ENCODE data around the gene SEMA3D. TPM values are rescaled to one million over a fixed set of nuclear protein-coding genes. Genes with fewer than 3 reads are reported as not detected.

SEMA3D gene
- polyA plus RNA-seq, 4 donors = 34.4 to 68.9 (median 51.3) TPM

DNA sequence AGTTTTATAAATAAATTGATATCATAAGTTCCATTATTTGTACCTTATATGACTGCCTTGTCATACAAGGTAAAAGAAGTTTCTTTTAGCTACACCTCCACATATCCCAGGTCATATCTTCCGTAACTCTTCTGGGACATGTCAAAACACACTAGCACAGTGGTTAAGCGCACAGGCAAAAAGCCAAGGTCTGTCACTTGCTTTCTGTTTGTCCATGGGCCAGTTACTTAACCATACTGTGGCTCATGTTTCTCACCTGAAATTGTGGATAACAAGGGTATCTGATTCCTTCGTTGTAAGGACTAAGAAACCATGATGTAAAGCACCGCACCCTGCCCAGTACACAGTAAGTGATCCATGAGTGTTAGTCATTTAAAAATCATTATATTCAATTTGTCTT is 56.2 kb downstream of the SEMA3D start:
- no peak for DNase-seq (ENCODE audit: low read depth in 4 of 4, low spot score in 3 of 4)

DNA sequence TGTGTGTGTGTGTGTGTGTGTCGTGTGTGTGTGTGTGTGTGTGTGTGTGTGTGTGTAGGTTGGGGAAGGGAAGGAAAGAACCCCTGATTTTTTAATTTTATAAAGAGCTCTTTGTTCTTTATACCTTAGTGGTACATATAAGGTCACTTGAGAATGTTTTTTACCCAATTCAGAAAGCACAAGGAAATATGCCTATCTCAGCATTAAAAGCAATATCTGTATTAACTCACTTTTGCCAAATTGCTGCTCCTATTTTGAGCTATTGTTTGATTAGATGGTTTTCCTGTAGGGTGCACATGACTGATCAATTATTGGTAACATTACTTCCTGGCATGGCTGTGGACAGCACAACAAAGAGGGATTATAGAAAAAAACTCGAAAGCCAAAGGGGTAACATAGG is 60.5 kb downstream of the SEMA3D start:
- no peak for DNase-seq (ENCODE audit: low read depth in 4 of 4, low spot score in 3 of 4)

DNA sequence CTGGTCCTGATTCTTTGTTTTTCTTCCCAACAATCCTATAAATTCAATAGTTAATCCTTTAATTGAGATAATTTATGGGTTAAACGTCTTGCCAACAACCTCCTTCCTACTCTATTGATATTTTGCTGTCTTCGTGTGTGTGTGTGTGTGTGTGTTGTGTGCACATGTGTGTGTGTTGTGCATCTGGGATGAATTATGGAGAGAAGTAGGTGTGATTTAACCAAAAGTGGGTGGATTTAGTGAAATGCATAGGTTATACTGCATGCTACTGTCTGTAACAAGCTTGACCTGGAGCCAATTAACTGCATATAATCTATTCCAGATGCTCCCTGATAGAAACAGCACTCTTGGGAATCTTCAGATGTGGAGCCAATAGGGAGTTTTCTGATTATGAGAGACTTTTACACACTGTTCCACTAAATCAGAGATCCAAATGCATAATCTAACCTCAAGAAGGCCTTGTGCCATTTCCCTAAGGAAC is 61.2 kb downstream of the SEMA3D start:
- DNase-seq (ENCODE audit: low read depth in 4 of 4, low spot score in 3 of 4) = no peak

DNA sequence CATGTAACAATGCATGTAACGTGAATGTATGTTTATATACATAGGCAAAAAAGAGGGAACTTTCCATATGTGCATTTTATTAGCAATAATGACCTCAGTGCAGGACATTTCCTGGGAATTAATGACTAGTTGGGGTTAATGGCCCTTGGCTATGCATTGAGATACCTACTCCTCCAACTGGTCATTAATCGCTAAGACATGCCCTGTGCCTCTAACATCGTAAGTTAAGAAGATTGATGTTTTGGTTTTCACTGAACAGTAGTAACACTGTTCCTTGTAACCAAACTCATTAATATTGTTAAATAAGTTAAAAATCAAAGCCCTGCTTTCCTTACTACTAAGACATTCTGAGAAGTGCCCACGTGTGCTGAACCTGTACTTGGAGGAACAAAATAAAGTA is 61.7 kb downstream of the SEMA3D start:
- DNase-seq (ENCODE audit: low read depth in 4 of 4, low spot score in 3 of 4) = no peak

DNA sequence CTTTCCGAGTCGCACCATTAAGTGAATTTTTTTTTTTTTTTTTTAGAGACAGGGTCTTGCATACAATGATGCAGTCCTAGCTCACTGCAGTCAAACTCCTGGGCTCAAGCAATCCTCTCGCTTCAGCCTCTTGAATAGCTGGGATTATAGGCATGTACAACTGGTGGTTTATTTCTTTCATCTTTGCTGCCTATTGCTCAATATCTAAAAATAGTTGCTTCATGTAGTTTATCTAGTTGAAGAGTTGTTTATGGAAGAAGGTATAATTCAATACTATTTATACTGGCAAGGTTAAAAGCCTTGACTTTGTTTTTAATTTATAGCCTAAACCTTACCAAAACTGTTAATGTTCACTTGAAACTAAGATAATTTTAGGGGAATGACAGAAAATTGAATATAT is 66.9 kb downstream of the SEMA3D start:
- no peak for DNase-seq (ENCODE audit: low read depth in 4 of 4, low spot score in 3 of 4)

DNA sequence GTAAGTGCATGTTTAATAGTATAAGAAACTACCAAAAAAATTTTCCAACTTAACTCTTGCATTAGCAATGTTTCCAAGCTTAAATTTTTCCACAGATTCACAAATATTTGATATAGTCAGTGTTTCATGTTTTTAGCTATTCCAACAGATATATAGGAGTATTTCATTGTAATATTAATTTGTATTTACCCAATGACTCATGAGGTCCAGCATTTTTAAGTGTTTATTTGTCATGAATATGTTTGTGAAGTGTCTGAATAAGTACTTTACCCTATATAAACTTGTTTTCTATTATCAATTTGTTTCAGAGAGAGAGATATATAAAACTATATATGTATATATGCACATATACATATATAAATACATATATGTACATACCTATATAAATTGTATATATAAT is 71.0 kb downstream of the SEMA3D start:
- no peak for DNase-seq (ENCODE audit: low read depth in 4 of 4, low spot score in 3 of 4)

DNA sequence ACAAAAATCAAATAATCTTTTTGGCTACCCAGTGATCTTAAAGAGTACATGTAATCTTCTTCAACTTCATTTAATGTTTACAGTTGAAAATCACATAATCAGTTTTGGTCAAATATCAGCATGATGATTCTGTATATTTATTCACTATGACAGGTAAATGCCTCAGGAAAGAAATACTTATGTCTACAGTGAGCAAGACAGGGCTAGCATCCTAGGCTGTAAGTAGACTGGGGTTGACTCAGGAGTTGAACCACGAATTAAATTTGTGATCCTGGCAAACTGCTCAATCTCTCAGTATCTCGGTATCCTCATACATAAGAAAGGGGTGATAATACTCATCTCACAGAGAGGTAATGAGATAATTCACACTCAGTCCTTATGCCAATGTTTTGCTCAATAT is 71.8 kb downstream of the SEMA3D start:
- no peak for DNase-seq (ENCODE audit: low read depth in 4 of 4, low spot score in 3 of 4)

DNA sequence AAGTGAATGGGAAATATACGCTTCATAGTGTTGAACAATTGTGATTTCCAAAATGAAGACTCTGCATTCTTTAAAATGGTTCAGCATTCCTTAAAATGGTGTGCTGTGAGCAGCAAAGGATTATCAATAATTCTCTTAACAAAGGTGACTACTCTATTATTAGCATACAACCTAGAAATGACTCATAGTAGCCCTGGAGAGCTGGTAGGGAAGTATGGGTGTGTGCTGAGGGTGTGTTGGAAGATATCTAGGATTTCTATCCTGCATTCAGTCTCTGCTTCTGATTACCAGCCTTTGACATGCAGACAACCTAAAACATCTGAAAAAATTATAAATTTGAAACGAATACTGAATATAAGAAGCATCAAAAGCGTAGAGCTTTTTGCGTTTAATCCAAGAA is 72.5 kb downstream of the SEMA3D start:
- no peak for DNase-seq (ENCODE audit: low read depth in 4 of 4, low spot score in 3 of 4)

DNA sequence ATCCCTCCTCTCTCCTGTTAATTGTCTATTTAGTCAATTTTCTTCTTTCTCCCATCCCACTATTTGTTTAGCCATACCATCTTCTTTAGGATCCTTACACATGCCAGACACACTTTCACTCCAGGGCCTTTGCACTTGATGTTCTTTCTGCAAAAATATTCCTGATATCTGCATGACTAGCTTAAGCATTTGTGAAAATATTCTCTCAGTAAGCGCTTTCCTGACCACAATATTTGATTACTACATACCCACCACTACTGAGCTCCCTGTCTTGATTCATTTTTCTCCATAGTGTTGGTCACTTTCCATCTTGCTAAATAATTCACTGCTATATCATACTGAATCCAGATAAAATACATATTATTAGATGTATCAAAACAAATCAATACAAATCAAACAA is 75.1 kb downstream of the SEMA3D start:
- DNase-seq (ENCODE audit: low read depth in 4 of 4, low spot score in 3 of 4) = no peak

DNA sequence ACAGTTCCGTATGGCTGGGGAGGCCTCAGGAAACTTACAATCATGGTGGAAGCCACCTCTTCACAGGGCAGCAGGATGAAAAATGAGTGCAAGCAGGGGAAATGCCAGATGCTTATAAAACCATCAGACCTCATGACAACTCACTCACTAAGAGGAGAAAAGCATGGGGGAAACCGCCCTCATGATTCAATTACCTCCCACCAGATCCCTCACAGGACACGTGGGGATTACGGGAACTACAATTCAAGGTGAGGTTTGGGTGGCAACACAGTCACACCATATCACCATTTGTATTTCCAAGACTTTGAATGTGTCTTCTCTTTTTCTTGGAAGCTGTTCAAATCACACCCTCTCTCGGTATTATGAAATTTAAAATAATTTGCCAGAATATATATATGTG is 80.1 kb downstream of the SEMA3D start:
- DNase-seq (ENCODE audit: low read depth in 4 of 4, low spot score in 3 of 4) = no peak

DNA sequence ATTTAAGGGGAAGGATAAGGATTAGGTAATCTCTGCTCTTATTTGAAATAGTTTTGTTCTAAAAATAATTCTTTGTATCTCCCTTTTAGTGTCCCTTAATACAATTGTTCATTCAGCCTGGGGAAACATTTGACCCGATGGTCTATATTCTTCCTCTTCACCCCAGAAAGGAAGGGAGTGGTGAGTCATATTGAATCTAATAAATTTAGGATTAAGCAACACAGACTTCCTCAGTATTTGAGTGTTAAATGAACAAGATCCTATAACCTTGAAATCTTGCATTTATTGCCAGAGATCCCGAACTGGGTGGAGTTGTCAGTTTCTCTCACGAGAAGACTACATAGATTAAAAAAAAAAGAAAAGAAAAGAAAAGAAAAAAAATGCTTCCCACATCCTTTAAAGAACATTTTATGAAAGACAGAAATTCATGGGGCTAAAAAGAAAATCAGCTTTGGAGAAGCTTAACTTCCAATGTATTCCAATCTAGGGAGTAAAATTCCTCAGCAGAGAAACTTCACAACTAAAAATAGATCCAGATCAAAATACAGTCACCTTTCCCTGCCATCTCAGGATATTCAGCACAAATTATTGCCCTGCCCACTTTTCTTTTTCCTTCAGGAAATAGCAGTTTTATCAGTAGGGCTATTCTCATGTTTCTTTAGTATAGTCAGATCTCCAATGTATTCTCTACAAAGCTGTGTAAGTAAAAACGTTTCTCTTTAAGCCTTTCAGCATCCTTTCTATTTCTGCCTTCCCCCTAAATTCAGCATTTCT is 82.2 kb downstream of the SEMA3D start:
- DNase-seq (ENCODE audit: low read depth in 4 of 4, low spot score in 3 of 4) = no peak

DNA sequence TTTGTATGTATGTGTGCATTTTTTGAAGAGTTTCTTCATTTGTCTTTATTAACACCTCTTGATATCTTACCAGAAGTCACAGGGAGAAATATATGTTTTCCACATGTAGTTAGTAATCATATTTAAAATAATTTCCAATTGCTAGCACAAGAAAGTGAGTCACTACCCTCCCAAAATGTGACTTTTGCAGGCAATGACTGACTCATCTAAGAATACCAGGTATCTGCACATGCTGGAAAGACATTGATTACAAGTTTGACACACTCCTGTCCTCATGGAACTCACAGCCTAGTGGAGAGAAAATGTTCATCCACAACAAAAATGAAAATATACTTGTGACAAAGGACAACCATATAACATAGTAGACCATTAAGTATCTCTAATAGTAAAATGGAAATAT is 82.9 kb downstream of the SEMA3D start:
- DNase-seq (ENCODE audit: low read depth in 4 of 4, low spot score in 3 of 4) = no peak

DNA sequence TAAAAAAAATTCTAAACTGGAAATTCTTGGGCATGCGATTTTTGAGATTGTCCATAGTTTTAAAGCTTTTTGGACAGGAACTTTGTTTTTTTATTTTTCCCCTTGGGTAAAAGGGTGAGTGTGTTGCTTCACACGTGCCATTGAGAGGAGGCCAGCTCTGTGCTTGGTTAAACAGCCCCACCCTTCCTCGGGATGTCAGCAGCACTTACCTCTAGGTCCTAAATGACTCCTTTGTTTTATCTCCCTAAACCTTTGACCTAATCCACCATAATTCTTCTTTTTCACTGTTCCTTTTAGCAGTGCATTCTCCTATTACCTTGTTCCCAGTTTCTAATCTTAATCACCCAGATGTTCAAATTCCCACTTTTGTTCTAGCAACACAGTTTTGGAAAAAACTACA is 83.5 kb downstream of the SEMA3D start:
- DNase-seq (ENCODE audit: low read depth in 4 of 4, low spot score in 3 of 4) = no peak

DNA sequence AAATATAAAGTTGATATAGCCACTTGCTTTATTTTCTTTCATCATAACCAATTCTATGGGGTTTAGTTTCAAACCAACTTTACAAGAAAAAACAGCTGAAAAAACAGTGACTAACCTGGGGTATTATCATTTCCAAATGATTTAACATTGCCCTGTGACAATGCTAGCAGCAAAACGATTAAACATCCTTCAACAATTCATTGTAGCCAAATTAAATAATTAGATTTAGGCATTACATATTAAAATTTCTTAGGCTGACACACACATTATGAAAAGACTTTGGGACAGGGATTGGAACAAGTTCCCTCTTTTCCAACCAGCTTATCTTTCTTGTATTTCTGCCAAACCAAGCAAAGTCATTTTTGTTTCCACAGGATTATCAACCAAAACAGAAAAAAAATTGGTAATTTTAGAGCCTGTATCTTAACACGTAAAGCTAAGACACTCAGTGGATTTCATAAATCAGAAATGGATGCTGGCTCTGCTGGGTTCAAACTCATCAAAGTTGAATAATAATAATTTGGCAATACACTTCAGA is 84.0 kb downstream of the SEMA3D start:
- no peak for DNase-seq (ENCODE audit: low read depth in 4 of 4, low spot score in 3 of 4)

DNA sequence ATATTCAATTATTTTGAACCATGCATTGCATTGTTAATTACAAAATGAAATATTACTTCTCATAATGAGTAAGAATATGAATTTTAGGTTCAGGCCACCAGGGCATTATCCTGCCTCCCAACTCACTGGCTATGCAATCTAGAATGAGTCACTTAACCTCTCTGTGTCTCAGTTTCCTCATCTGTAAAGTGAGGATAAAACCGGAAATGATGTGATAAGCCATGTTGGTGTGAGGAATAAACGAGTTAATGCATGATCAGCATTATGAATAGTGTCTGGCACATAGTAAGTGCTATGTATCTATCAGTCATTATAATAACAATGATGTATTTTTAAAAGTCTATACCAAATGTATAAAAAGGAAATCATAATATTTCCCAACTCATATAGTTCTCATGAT is 85.5 kb downstream of the SEMA3D start:
- DNase-seq (ENCODE audit: low read depth in 4 of 4, low spot score in 3 of 4) = no peak

DNA sequence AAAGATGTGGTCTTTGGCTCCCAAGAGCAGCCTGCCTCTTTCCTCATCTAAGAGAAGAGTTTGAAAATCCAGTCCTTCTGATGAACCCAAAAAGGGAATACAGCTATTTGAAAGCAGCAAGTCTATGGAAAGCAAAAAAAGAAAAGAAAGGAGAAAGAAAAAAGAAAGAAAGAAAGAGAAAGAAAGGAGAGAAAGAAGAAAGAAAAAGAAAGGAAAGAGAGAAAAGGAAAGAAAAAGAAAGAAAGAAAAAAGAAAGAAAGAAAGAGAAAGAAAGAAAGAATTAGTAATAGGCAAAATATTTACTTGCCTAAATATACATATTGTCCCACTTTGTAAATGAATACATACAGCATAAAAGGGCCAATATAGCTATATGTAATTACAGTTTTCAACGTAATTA is 89.0 kb downstream of the SEMA3D start:
- no peak for DNase-seq (ENCODE audit: low read depth in 4 of 4, low spot score in 3 of 4)

DNA sequence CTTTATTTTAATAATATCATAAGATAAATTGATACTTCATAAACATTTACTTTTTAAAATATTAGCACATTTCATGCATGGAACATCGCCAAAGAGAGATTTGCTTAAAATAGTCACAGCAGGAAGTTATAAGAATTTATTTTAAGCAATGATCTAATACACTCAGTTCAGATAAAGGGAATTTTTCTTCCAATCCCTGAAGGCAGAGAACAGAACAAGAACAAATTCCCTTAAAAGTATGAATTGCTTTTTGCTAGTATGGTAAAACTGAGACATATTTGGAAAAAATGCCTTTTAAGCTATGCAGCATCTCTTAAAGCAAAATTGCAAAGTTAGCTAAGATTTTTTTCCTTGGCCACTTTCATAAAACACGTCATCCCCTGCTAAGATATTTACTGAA is 91.0 kb downstream of the SEMA3D start:
- no peak for DNase-seq (ENCODE audit: low read depth in 4 of 4, low spot score in 3 of 4)

DNA sequence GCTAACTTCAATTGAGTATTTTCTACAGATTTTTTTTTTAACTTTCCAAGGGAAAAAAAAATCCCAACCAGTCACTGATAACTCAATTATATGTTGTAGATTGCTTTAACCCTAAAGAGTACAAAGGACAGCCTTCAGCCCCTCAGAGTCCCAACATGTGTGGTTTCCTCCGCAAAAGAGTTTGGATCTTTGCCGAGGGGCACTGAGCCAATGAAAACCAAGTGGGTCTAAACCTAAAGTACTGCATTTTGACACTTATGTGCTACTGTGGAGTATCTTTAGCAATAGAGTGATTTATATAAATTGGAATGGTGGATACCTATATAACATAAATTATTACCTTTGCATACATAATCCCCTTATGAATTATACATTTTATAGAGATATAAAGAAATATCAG is 91.5 kb downstream of the SEMA3D start:
- DNase-seq (ENCODE audit: low read depth in 4 of 4, low spot score in 3 of 4) = no peak

DNA sequence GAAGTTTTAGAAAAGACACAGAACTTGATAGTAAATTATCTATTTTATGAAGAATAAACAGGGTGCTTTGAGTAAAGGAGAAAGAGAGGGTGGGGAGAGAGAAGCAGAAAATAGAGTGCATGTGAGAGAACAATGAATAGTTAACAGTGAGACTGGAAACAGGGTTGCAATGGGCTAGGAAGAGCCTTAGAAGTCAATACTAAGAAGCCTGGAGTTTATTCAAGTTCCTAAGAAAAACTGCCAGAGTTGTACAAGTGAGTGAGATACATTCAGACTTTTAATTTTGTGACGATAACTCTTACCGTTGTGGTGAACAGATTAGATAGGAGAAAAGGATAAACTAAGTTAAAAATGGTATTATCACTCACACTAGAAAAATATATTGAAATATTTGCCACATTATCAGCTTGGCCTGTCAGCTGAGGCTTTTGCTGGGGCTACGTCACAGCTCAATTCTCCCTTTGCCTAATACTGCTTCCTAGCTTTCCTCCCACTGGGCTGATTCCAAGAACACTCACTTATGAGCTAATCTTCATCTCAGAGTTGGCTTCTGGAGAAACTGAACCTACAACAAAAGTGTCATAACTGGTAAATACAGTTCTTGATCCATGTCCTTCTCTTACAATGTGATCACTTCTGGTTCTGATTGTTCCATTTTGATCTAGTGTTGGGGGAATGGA is 92.7 kb downstream of the SEMA3D start:
- DNase-seq (ENCODE audit: low read depth in 4 of 4, low spot score in 3 of 4) = no peak

DNA sequence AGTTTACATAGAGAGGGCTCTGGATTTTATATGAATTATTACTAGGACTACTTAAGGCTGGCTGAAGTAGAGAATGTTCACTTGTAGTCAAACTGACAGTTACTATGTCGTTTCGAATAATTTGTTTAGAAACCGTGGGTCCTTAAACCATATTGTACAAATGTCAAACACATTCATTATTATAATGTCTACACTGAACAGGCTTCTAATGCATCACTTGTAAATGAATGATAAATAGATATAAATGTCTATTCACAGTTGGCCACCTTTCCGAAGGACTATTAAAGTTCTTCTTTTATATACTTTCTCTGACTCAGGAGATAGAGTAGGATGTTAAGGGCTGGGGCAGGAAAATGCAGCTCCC is 95.3 kb downstream of the SEMA3D start:
- DNase-seq (ENCODE audit: low read depth in 4 of 4, low spot score in 3 of 4) = no peak

DNA sequence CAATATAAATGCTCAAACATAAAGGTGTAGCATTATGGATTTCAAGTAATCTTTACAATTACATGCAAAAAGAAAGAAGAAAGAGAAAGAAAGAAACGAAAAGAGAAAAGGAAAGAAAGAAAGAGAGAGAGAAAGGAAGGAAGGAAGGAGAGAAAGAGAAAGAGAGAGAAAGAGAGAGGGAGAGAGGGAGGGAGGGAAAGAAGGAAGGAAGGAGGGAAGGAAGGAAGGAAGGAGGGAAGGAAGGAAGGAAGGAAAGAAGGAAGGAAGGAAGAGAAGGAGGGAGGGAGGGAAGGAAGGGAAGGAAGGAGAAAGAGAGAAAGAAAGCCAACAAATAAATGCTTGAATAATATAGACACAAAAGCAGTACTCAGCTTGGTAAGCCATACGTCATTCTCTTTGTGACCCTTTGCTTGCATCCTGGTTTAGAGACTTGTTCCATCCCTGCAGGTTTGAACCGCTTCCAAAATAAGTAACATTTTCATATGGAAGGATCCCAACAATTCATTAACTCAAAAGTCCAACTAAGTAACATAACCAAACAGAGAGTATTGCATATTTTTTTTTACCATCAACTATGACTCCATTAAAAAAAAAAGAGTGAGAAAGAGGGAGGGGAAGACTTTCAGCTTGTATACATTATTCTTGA is 95.8 kb downstream of the SEMA3D start:
- no peak for DNase-seq (ENCODE audit: low read depth in 4 of 4, low spot score in 3 of 4)

DNA sequence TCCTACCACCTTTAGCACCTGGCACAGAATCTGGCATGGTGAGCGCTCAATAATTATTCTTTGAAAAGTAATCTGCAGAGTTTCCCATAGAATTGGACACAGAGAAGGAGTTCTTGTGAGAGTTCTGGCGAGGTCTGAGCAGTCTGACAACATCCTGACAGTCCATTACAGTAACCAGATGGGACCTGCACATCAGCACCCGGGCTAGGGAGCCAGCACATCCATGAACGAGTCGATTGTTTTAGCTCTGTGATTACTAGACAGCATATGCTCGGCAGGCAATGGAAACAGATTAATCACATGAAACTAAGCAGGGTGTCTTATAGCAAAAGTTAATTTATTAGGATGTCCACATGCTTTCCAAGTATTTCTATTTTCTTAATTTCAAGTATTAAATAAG is 96.7 kb downstream of the SEMA3D start:
- DNase-seq (ENCODE audit: low read depth in 4 of 4, low spot score in 3 of 4) = no peak

All from left renal pelvis (tissue), 4 donors.